AG04449 (cell line): ENCODE measurements around the gene SLC1A6.

Experiments
- CTCF ChIA-PET: fragments of 350-600 bp; formaldehyde crosslinking; extraction: SDS; loops from one replicate; lab custom pipeline; 2021; ENCODE audit warnings: antibody characterized with exemption; lab: Yijun Ruan, JAX
- POLR2A ChIA-PET: fragments of 400-600, 350-600 bp; formaldehyde crosslinking; extraction: SDS; loops from one replicate; lab custom pipeline; 2020; ENCODE audit warnings: antibody characterized with exemption, inconsistent platforms; lab: Yijun Ruan, JAX
- DNase-seq: peaks from one replicate; pipeline ENCODE4 v3.0.0-alpha.2; 2010; ENCODE audit warnings: low read depth, low spot score
- H3K4me3 ChIP-seq: 2 replicates; pipeline ENCODE4 v1.5.1; 2011; ENCODE audit warnings: low read depth, mild to moderate bottlenecking, control low read depth, low read length
- CTCF ChIP-seq: IDR thresholded peaks from one replicate; pipeline ENCODE4 v1.5.1; 2011; ENCODE audit warnings: mild to moderate bottlenecking, moderate library complexity, low read length, control low read depth, inconsistent platforms; ENCODE audit not compliant: insufficient read depth; ENCODE audit errors: missing control alignments

SLC1A6 gene

GRCh38 chr19:14933506-14933905 is 46.2 kb downstream of the SLC1A6 start:
- H3K4me3 ChIP-seq = no peak overlapping the region
- no peak for DNase-seq
- ChIA-PET CTCF (no interaction called here), POLR2A (no interaction called here)
- no peak for TF ChIP-seq CTCF

GRCh38 chr19:14916848-14917247 is 62.8 kb downstream of the SLC1A6 start:
- POLR2A ChIA-PET = no interaction called here
- TF ChIP-seq CTCF = no peak
- CTCF ChIA-PET = no interaction called here
- DNase-seq = no peak
- no peak overlapping the region for H3K4me3 ChIP-seq

- CTCF ChIA-PET = no interaction called here
- POLR2A ChIA-PET = no interaction called here
- no peak for TF ChIP-seq CTCF
- H3K4me3 ChIP-seq = no peak overlapping the region
- DNase-seq = no peak
These were observed 64.5 kb downstream of the SLC1A6 start for GRCh38 chr19:14915116-14915515.

- CTCF ChIA-PET = no interaction called here
- DNase-seq = no peak
- POLR2A ChIA-PET = no interaction called here
- H3K4me3 ChIP-seq = no peak overlapping the region
- no peak for TF ChIP-seq CTCF
These were observed 73.0 kb downstream of the SLC1A6 start for GRCh38 chr19:14906711-14907110.

- CTCF ChIA-PET = no interaction called here
- POLR2A ChIA-PET = no interaction called here
- H3K4me3 ChIP-seq = no peak overlapping the region
- no peak for DNase-seq
- TF ChIP-seq CTCF = no peak
These were observed 77.9 kb downstream of the SLC1A6 start for GRCh38 chr19:14901675-14902260.
